NCI-H2107 treated with DMSO at 0.1 percent for 48 hours (cell line): ENCODE measurements around the gene TMEM132D.
A peak's percentile ranks its signal among the peaks of the same experiment; 100 is the strongest.
"Not testable (repeated sequence)": the region's sequence is repeated elsewhere in the genome, so short reads cannot be mapped to it uniquely, and the experiment has no call there.

Experiments used
- DNase-seq: peaks from one replicate; lab custom pipeline; 2025; ENCODE audit not compliant: unreplicated experiment; lab: John Stamatoyannopoulos, UW

Gene TMEM132D

GRCh38 chr12:129903956-129904829 is at the start of gene TMEM132D:
TMEM132D (minus strand) TSS chr12:129904025.
- no peak for DNase-seq

DNA sequence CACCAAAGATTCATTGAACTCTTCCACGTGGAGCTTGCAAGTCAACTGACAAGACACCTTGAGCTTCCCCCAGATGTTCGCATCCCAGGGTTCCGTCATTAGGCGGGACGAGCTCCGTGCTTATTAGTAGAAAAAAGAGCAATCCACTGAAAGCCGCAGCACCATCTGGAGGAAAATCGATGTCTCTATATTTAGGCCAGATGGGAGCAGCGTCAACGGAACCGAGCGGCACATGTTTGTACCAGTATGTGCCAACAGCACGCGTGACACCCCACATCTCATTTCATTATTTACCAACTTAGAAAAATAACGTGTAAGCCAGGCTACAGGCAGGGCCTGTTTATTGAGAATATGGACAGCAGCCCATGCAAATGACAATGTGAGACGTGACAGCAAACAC is 45.8 kb upstream of the TMEM132D start:
- DNase-seq = no peak

DNA sequence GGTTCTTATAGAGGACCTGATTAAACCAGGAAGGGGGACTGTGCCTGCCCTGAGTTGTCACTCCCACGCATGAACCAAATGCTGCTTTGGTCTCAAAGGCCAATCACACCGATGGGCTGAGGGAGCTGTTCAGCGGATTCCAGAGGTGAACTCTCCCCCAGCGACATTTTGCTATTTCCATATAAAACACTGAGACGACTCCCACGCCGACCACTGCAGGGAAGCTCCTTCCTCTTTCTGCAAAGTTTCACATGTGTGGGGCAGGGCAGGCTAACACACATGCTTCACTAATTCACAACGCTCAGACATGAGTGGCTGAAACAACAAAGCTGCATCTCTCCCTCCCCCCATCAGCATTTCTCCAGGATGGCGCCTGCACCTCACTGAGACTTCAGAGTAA is 37.8 kb upstream of the TMEM132D start:
- DNase-seq = no peak

- no peak for DNase-seq
Observed at GRCh38 chr12:129938089-129938488, 34.3 kb upstream of the TMEM132D start.

- DNase-seq = no peak
Observed at GRCh38 chr12:129937426-129937825, 33.6 kb upstream of the TMEM132D start.

DNA sequence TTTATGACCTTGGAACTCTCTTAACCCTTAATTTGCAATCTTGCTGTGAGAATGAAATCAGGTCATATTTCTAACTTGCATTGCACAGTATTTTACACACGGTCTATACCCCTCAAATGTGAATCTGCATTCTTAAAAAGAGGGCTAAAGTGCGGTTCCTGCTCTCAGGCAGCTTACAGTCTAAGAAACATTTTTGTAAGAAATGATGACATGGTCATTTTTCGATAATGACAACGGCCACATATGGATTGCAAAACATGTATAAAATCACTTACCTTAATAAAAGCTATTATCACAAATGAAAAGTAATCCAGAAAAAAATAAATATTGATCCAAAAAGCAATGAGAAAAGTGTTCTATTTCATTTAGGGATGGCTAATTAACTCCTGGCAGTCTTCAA is 24.8 kb upstream of the TMEM132D start:
- DNase-seq = no peak

DNA sequence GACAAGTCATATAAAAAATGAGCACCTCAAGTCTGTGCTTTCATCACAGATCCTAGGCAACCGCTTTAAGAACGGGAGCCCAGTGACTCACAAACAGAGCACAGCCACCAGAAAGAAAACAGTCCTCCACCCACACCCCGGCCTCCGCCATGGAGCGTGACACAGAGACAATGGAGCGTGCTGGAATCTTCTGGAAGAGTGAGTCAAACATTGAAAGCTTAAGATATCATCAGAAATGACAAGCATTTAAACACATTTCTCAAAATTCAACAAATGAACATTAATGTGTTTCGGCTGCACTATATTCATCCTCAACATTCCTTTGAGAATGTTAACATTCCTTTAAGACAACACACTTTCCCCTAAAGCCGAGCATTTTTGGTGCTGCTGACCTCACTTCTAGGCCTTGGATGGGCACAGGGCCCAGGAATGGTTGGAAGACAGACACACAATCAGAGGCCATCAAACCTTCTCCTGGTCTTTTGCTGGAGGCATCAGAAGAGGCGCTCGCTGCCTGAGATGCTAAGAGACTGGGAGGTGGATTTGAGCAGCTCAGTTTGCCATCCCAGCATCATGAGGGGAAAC is 23.6 kb upstream of the TMEM132D start:
- DNase-seq = no peak

- peak; percentile 82 for DNase-seq
Observed at GRCh38 chr12:129911428-129912049, 7.7 kb upstream of the TMEM132D start.

DNA sequence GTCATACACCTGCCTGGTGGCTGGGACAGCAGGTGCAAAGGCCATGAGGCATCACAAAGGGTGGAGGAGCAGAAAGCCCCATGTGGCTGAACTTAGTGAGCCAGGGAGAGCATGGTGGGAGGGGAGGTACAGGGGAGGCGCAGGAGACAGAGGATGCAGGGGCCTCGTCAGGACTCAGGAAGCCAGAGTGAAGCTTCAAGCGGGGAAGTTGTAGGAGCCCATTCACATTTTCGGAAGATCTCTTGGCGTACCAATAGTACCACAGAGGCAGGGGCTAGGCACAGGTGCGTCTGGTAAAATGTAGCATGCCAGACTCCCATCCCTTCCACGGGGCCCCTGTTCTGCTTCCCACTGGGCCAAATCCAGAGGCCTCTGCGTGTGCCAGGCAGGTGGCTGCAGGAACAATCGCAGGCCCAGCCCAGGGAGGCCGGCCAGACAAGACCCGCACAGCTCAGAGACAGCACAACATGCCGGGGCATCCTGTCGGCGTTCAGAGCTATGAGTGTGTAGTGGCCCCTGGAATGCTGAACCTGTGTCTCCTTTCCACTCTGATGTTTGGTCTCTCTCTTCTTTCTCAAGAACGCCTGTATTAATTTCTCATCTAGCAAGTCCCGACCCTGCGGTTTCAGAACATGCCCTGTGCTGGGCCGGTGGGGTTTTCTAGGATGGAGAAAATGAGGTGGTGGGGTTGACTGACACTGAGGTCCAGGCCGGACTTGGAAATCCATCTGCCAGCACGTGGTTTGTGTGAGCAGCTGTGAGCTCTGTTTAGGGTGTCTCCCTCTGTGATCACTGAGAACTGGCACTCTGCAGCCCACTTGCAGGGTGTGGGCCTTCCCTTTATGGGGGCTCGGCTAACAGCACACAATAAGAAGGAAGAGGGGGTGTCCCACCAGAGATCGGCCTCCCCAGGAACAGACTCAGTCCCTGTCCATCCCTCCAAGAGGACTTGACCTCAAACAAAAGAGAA is 5.5 kb upstream of the TMEM132D start:
- DNase-seq = no peak

GRCh38 chr12:129903092-129903945 is 506 bp downstream of the TMEM132D start:
- no peak for DNase-seq

GRCh38 chr12:129902371-129903091 is 1.3 kb downstream of the TMEM132D start:
- DNase-seq = no peak

GRCh38 chr12:129901254-129901653 is 2.6 kb downstream of the TMEM132D start:
- no peak for DNase-seq

GRCh38 chr12:129900306-129900705 is 3.5 kb downstream of the TMEM132D start:
- no peak for DNase-seq

- DNase-seq = not testable (repeated sequence)
Observed at GRCh38 chr12:129899045-129899444, 4.8 kb downstream of the TMEM132D start.

- no peak for DNase-seq
Observed at GRCh38 chr12:129893691-129894090, 10.1 kb downstream of the TMEM132D start.

GRCh38 chr12:129887101-129887500 is 16.7 kb downstream of the TMEM132D start:
- DNase-seq = peak; percentile 98

GRCh38 chr12:129886541-129886940 is 17.3 kb downstream of the TMEM132D start:
- no peak for DNase-seq

GRCh38 chr12:129885287-129885686 is 18.5 kb downstream of the TMEM132D start:
- DNase-seq = no peak

DNA sequence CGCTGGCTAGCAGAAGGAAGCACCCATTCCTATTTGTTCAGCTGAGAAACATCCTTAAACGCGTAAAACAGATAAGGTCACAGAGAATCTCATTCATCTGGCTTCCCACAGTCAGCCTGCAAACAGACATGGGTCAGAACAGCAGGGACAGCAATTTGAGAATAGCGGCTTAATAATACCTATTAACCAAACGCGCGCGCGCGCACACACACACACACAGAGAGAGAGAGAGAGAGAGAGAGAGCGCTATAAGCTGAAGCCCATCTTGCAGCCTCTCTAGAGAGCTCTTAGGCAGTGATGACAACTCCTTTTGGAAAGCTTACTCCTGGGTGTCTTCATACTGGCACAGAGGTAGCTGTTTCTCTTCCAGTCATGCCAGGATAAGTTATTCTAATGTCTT is 26.4 kb downstream of the TMEM132D start:
- no peak for DNase-seq
